T-helper 1 cell treated with Interleukin-12 subunit alpha and Interleukin-12 subunit beta and Interleukin-4 antibody, amounts not matched to agents 30 μg/mL and 1 μg/mL, for 36 hours (primary cell): ENCODE results near the gene CENPT.

Source experiments
- H3K27ac Mint-ChIP-seq: one replicate; pipeline ENCODE4 v1.8.0; 2021; ENCODE audit warnings: mild to moderate bottlenecking, mixed read lengths
- H3K27me3 Mint-ChIP-seq: one replicate; pipeline ENCODE4 v1.8.0; 2021; ENCODE audit warnings: low read depth, mixed read lengths
- H3K36me3 Mint-ChIP-seq: one replicate; pipeline ENCODE4 v1.8.0; 2021; ENCODE audit warnings: low read depth, mixed read lengths
- H3K4me1 Mint-ChIP-seq: one replicate; pipeline ENCODE4 v1.8.0; 2021; ENCODE audit warnings: low read depth, mixed read lengths
- H3K4me3 Mint-ChIP-seq: one replicate; pipeline ENCODE4 v1.8.0; 2021; ENCODE audit warnings: mild to moderate bottlenecking, moderate library complexity, mixed read lengths
- H3K9me3 Mint-ChIP-seq: one replicate; pipeline ENCODE4 v1.8.0; 2021; ENCODE audit warnings: mixed read lengths

CENPT gene

DNA sequence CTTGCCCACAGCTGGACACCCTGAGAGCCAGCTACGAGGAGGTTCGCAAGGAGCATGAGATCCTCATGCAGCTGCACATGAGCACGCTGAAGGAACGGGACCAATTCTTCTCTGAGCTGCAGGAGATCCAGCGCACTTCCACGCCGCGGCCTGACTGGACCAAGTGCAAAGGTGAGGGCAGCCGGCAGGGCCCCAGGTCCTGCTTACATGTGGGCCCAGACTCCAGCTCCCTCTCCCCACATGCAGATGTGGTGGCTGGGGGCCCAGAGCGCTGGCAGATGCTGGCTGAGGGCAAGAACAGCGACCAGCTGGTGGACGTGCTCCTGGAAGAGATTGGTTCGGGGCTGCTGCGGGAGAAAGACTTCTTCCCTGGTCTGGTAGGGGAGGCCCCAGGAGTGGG is 21.6 kb downstream of the CENPT start:
- no peak overlapping the region for H3K27ac Mint-ChIP-seq
- H3K9me3 Mint-ChIP-seq: no peaks in the 10 kb centered on the region
- H3K27me3 Mint-ChIP-seq: no peaks in the 10 kb centered on the region
- peaks cover 9% of the 10 kb centered on the region for H3K36me3 Mint-ChIP-seq
- H3K4me3 Mint-ChIP-seq: no peak overlapping the region
- no peaks in the 10 kb centered on the region for H3K4me1 Mint-ChIP-seq

DNA sequence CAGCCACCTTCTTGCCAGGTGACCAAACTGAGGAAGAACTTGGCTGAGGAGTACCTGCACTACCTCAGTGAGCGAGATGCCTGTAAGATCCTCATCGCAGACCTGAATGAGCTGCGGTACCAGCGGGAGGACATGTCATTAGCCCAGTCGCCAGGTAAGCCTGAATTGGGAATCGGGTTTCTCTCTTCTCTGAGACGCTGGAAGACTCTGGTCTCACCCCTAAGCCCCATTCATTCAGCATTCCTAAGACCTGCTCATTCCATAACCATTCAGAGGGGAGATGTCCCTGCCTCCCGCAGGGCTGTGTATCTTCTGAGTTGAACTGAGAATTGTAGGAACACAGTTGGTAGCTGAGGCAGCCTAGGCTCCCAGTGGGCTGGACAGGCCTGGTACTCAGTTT is 22.4 kb downstream of the CENPT start:
- peaks cover 6% of the 10 kb centered on the region for H3K36me3 Mint-ChIP-seq
- H3K4me3 Mint-ChIP-seq: no peak overlapping the region
- H3K9me3 Mint-ChIP-seq: no peaks in the 10 kb centered on the region
- H3K27me3 Mint-ChIP-seq: no peaks in the 10 kb centered on the region
- no peaks in the 10 kb centered on the region for H3K4me1 Mint-ChIP-seq
- no peak overlapping the region for H3K27ac Mint-ChIP-seq

DNA sequence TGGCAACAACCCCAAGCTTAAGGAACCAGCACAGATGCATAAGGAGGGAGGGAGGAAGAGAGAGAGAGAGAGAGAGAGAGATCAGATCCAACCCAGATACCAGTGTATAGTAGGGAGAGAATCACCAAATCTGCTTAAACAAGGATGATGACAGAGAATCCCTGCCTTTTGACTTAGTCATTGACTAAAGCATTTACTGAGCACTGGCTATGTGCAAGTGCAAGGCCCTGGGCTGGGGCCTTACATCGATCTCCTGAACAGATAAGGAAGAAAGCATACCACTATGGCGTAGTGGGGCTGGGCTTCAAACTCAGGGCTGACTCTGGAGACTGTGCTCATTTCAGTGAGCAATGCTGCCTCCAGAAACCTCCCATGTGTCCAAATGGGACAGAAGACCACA is 25.0 kb downstream of the CENPT start:
- Mint-ChIP-seq H3K27me3 (no peaks in the 10 kb centered on the region), H3K9me3 (no peaks in the 10 kb centered on the region), H3K4me3 (no peak overlapping the region), H3K36me3 (no peaks in the 10 kb centered on the region), H3K4me1 (no peaks in the 10 kb centered on the region), H3K27ac (no peak overlapping the region)

DNA sequence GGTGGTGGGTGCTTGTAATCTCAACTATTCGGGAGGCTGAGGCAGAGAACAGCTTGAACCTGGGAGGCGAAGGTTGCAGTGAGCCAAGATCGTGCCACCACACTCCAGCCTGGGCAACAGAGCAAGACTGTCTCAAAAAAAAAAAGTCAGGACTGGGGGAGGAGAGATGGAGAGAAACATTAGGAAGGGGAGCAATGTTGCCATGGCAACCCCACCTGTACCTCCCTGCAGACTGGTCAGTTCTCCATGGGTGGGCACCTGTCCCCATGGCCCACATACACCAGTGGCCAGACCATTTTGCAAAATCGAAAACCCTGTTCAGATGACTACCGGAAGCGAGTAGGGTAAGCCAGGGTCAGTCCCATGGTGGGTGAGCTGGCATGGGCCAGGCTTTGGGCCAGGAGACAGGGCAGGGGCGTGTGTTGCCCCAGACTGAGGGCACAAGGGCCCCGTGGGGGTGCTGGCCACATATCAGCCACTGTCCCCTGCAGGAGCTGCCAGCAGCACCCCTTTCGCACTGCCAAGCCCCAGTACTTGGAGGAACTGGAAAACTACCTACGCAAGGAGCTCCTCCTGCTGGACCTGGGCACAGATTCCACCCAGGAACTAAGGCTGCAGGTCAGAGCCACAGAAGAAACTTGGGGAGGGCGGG is 26.8 kb downstream of the CENPT start:
- H3K27me3 Mint-ChIP-seq: no peaks in the 10 kb centered on the region
- H3K9me3 Mint-ChIP-seq: no peaks in the 10 kb centered on the region
- H3K36me3 Mint-ChIP-seq: no peaks in the 10 kb centered on the region

DNA sequence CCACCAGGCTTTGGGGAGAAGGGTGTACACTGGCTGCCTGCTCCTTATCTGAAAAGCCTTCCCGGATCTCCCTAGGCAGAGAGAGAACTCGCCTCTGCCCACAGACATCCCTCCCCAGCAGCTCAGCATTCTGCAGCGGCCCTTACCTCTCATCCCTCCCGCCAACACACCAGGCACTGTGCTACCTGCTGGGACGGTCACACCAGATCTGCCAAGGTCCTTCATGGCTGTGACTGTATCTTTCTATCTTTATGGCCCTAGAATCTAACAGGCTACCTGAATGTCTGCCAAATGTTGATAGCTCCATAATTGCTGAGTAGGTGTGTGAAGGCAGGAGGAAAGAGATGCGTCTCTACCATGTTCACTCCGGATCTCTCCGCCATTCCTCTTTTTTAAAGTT is 32.9 kb downstream of the CENPT start:
- Mint-ChIP-seq H3K4me3 (no peak overlapping the region), H3K4me1 (peaks cover 5% of the 10 kb centered on the region), H3K36me3 (no peaks in the 10 kb centered on the region), H3K9me3 (no peaks in the 10 kb centered on the region), H3K27ac (no peak overlapping the region), H3K27me3 (peaks cover 4% of the 10 kb centered on the region)

More for the DNA sequence above, 26.8 kb downstream of the CENPT start:
- Mint-ChIP-seq H3K27ac (no peak overlapping the region), H3K4me1 (peaks cover 5% of the 10 kb centered on the region), H3K4me3 (no peak overlapping the region)

DNA sequence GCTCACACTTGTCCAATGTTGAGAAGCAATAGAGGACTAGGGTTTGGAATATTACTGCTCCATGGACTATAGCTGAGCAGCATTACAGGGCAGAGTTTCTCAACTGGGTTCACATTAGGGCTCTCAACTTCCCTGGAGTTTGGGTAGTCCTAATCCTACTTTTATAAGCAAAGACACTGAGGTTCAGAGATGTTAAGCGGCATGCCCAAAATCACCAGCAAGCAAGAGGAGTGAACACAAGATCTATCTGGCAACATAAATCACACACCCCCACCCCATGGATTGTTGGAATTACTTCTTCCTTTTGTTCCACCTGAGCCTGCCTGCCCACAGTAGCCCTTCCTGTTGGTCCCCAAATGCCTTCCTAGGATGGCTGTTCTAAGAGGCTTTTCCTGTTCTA is 35.6 kb downstream of the CENPT start:
- no peaks in the 10 kb centered on the region for H3K36me3 Mint-ChIP-seq
- H3K4me1 Mint-ChIP-seq: peaks cover 5% of the 10 kb centered on the region
- H3K27ac Mint-ChIP-seq: no peak overlapping the region
- H3K27me3 Mint-ChIP-seq: peaks cover 4% of the 10 kb centered on the region
- no peak overlapping the region for H3K4me3 Mint-ChIP-seq
- H3K9me3 Mint-ChIP-seq: no peaks in the 10 kb centered on the region

DNA sequence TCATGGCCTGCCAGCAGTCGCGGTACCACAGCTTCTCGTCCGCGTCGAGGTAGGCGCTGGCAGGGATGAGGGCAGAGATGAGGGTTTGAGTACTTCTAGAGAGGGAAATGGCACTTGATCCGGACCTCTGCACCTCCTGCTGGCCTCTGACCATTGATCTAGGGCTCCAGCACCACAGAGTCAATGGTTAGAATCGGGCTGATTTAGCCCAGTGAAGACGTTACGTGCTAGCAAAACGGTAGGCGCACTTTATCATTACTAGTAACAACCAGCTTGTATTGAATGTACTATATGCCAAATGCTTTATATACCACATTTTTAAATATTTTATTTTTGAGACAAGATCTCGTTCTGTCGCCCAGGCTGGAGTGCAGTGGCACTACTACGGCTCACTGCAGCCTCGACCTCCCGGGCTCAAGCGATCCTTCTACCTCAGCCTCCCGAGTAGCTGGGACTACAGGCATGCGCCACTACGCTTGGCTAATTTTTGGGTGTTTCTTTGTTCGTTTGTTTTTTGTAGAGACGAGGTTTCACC is 40.3 kb downstream of the CENPT start:
- peaks cover 26% of the 10 kb centered on the region for H3K4me1 Mint-ChIP-seq
- peaks cover 4% of the 10 kb centered on the region for H3K27me3 Mint-ChIP-seq
- H3K36me3 Mint-ChIP-seq: peaks cover 25% of the 10 kb centered on the region
- no peaks in the 10 kb centered on the region for H3K9me3 Mint-ChIP-seq
- peak overlapping the region; percentile 84 for H3K27ac Mint-ChIP-seq
- peak overlapping the region; percentile 88 for H3K4me3 Mint-ChIP-seq

DNA sequence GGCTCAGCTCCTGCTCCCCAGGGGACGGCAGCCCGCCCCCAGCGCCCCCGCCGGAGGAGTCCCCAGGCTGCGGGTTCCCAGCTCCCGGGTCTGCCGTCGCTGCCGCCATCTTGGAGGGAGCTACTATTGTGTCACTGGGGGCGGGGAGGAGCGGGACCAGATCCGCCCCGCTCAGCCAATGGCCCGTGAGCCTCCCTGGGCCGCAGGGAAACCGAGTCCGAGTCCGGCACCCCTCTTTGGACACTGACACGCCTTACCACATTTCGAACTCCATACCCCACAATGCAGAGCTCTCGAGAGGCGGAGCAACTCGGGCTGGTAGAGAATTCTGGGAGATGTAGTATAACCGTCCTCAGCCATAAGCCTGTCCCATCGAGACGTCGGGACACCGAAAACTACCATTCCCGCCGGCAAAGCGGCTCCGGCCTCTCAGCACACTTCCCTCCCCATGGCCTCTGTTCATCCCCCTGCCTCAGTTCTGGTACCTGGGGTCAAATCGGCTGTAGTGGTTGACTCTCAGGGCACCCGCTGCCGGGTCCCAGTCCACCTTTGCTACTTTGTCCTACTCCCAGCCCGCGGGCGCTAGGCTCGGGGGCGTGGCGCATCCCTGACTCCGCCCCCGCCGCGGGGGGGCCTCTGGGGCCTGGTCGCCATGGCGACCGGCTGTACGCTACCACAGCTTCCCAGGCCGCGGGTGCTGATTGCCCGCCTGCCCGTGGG is 40.9 kb downstream of the CENPT start, which contains the start of the genes RANBP10 and TSNAXIP1:
Gene RANBP10 (minus strand): TSS at position 133 of the 720 bp plus-strand sequence. CDS start 24 bp downstream, at position 109.
Gene TSNAXIP1 (plus strand): TSS at position 462 of the 720 bp plus-strand sequence. CDS start 261 bp downstream, outside the sequence.
- peaks cover under 1% of the 10 kb centered on the region for H3K27me3 Mint-ChIP-seq
- peak within 1 kb of the TSS; percentile 88 for H3K4me3 Mint-ChIP-seq
- H3K27ac Mint-ChIP-seq: peak within 1 kb of the TSS; percentile 84
- peaks cover 32% of the 10 kb centered on the region for H3K4me1 Mint-ChIP-seq
- H3K9me3 Mint-ChIP-seq: no peaks in the 10 kb centered on the region
- H3K36me3 Mint-ChIP-seq: peaks cover 31% of the 10 kb centered on the region

DNA sequence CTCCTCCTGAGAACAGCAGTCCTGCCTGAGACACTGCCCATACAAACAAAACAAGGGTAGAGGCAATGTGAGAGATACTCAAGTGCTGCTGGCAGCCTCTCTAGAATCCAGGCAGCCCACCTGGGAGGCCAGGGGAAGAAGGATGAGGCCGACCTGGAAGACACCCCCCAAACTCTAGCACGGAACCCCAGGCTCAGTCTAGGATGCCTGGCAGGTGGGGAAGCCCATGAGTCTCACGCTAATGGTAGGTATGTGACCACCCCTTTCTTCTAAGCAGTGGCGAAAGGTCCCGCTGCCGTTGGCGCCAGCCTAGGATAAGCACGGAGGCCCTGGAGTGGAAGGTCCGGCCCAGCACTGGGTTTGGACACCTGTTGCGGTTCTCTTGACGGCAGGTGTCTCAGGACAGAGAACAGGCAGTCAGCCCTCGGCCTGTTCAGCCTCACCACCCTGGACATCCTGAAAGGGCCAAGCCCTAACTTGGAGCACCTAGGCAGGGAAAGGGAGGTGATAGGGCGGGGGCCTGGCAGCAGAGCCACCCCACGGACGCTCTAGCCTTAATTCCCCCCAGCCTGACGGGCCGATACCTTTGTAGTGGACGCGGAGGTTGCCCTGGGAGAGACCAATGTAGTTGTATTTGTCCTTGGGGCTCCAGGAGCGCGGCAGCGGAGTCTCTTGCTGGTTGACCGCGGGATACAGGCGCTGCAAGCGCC is 41.6 kb downstream of the CENPT start:
- peak overlapping the region; percentile 88 for H3K4me3 Mint-ChIP-seq

DNA sequence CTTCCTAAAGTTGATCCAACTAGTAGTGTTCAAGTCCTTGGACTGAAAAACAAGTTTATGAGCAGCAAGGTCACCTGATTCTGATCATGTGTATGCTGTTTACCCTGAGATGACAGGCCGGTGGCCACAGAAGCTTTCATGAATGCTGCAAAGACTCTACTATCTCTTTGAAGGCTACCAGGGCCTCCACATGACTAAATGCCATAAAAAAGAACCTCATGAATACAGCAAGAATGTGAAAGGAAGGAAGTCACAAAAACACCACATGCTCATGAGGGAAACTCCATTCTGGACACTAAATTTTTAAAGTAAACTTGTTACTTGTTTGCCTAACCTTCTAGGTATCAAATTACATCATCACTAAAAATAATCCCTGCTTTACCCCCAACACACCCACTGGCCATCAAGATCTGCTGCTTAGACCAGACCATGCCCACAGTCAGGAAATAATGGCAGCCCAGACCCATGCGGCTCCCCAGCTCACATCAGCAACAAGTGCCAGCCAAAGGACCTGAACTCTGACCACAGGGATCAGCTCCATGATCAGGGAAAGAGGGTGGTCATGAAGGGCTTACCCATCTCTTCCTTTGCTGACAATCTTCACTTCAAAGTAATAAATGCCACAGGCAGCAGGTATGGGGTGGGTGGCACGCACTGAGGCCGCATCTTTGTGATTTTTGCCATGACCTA is 42.5 kb downstream of the CENPT start:
- Mint-ChIP-seq H3K27me3 (no peaks in the 10 kb centered on the region), H3K36me3 (peaks cover 43% of the 10 kb centered on the region), H3K4me1 (peaks cover 46% of the 10 kb centered on the region), H3K27ac (peak overlapping the region; percentile 84), H3K4me3 (peak overlapping the region; percentile 88), H3K9me3 (no peaks in the 10 kb centered on the region)

More for the DNA sequence above, 41.6 kb downstream of the CENPT start:
- H3K4me1 Mint-ChIP-seq: peaks cover 39% of the 10 kb centered on the region
- H3K27me3 Mint-ChIP-seq: no peaks in the 10 kb centered on the region
- H3K27ac Mint-ChIP-seq: peak overlapping the region; percentile 84
- H3K9me3 Mint-ChIP-seq: no peaks in the 10 kb centered on the region
- peaks cover 36% of the 10 kb centered on the region for H3K36me3 Mint-ChIP-seq

DNA sequence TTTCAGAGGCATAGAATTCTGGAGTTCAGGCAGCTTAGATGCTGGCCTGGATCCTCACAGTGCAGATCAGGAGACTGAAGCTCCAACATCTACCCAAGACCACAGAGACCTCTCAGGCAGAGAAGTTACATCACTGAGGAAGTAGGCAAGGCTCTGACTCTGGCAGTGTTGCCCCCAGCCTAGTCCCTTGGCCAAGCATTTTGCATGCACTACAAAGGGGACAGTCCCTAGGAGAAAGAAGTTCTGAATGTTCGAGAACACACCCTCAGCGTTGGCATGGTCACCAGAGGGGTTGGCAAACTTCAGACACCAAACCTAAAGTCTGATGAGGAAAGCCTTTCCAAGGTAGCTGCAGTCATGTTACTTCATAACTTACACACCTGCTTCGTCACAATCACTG is 43.6 kb downstream of the CENPT start:
- H3K27me3 Mint-ChIP-seq: no peaks in the 10 kb centered on the region
- H3K36me3 Mint-ChIP-seq: peaks cover 43% of the 10 kb centered on the region
- peak overlapping the region; percentile 84 for H3K27ac Mint-ChIP-seq
- peak overlapping the region; percentile 48 for H3K4me3 Mint-ChIP-seq
- H3K9me3 Mint-ChIP-seq: no peaks in the 10 kb centered on the region
- peaks cover 51% of the 10 kb centered on the region for H3K4me1 Mint-ChIP-seq

DNA sequence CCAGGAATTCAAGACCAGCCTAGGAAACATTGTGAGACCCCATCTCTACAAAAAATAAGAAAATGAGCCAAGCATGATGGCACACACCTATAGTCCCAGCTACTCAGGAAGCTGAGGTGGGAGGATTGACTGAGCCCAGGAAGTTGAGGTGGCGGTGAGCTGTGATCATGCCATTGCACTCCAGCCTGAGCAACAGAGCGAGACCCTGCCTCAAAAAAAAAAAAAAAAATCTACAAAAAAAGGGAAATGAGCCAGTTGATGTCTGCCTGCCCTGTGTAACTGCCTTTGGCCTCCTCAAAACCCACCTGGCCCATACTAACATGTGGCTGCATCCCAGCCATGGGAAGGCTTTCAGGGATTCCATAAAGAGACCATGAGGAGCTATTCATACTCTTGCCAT is 45.6 kb downstream of the CENPT start:
- Mint-ChIP-seq H3K27ac (peak overlapping the region; percentile 79), H3K4me3 (peak overlapping the region; percentile 29), H3K4me1 (peaks cover 53% of the 10 kb centered on the region), H3K36me3 (peaks cover 53% of the 10 kb centered on the region), H3K9me3 (no peaks in the 10 kb centered on the region), H3K27me3 (no peaks in the 10 kb centered on the region)

DNA sequence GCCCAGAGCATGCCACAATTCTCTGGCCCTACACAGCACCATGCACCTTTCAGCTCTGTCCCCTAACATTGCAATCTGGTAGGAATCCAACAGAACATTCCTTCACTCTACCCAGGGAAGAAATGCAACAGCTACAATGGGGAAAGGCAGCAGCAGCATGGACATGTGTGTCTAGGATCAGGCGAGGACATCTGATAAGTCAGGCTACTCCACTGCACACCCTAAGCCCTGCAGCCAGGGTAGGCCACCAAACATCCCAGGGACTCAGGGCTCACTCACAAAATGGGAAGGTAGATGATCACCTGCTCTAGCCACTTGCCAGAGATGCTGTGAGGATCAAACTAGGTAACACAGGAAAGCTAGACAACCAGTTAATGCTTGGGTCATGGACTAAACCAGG is 46.3 kb downstream of the CENPT start:
- peaks cover 53% of the 10 kb centered on the region for H3K4me1 Mint-ChIP-seq
- peaks cover 53% of the 10 kb centered on the region for H3K36me3 Mint-ChIP-seq
- H3K27ac Mint-ChIP-seq: peak overlapping the region; percentile 79
- no peaks in the 10 kb centered on the region for H3K9me3 Mint-ChIP-seq
- peak overlapping the region; percentile 29 for H3K4me3 Mint-ChIP-seq
- H3K27me3 Mint-ChIP-seq: no peaks in the 10 kb centered on the region

DNA sequence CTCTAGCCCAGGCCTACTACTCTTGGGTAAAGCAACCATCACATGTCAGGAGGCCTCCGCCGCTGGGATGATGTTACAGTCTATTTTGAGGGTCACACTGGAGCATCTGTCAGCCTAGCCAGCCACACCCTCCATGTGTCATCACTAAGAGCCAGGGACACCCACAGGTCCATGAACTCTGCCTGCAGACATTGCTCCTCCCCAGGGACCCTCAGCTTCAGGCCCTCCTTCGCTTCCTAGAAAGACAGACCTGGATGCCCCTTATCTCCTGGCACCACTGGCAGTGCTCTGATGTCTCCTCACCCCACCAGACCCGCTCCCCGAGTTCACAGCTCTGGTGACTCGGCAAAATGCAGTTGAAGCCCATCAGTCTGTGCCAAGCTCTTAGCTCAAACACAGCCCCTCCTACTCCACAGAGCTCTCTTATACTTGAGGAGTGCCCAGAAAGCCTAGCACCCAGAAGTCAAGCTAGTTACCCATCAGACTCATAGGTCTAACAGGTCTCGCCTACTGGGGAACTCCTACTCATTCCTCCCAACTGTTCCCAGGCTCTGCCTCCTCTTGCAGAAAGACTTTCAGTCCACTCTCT is 47.1 kb downstream of the CENPT start:
- peaks cover 53% of the 10 kb centered on the region for H3K36me3 Mint-ChIP-seq
- H3K27me3 Mint-ChIP-seq: no peaks in the 10 kb centered on the region
- H3K27ac Mint-ChIP-seq: peak overlapping the region; percentile 49
- no peaks in the 10 kb centered on the region for H3K9me3 Mint-ChIP-seq
- H3K4me1 Mint-ChIP-seq: peaks cover 51% of the 10 kb centered on the region
- H3K4me3 Mint-ChIP-seq: no peak overlapping the region
